IMR-90 (cell line): ENCODE measurements around the gene PGAP1. TPM values are rescaled to one million over a fixed set of nuclear protein-coding genes. Genes with fewer than 3 reads are reported as not detected.

ENCODE experiments used
- ATAC-seq: fragments of 200-7000 bp; cut with Tn5 transposase; 2 replicates; pipeline ENCODE4 v1.9.1; 2020; ENCODE audit warnings: low read depth, mild to moderate bottlenecking, moderate library complexity
- BruUV-seq: library from RNA; stranded (reverse); fragments of 400-500 nt; replicated peaks from 2 replicates; lab custom pipeline; 2021; lab: Mats Ljungman, UMichigan
- CTCF ChIA-PET: fragments of 300-600 bp; formaldehyde crosslinking; extraction: SDS; loops from one replicate; lab custom pipeline; 2021; ENCODE audit warnings: antibody characterized with exemption; lab: Yijun Ruan, JAX
- POLR2A ChIA-PET: fragments of 300-600 bp; sonication (Branson Sonifier 250); formaldehyde crosslinking; loops from one replicate; lab custom pipeline; 2022; ENCODE audit warnings: antibody characterized with exemption; ENCODE audit not compliant: unreplicated experiment; lab: Charles Lee
- DNase-seq: peaks from one replicate; pipeline ENCODE4 v3.0.0; 2013
- H2AFZ ChIP-seq: replicated peaks from 2 replicates; pipeline ENCODE3; 2013; ENCODE audit warnings: low read length, mild to moderate bottlenecking; ENCODE audit not compliant: poor library complexity
- H2AK5ac ChIP-seq: 2 replicates; pipeline ENCODE4 v1.6.1; 2013; ENCODE audit warnings: low read depth, low read length, inconsistent platforms
- H2AK9ac ChIP-seq: replicated peaks from 2 replicates; pipeline ENCODE3; 2013; ENCODE audit warnings: mild to moderate bottlenecking, low read depth, low read length, moderate library complexity; ENCODE audit not compliant: poor library complexity
- H2BK120ac ChIP-seq: 2 replicates; pipeline ENCODE4 v1.6.1; 2013; ENCODE audit warnings: low read depth, low read length, inconsistent platforms
- H2BK15ac ChIP-seq: 3 replicates; pipeline ENCODE4 v1.6.1; 2013; ENCODE audit warnings: low read depth, low read length, inconsistent platforms
- H2BK20ac ChIP-seq: 2 replicates; pipeline ENCODE4 v1.6.1; 2013; ENCODE audit warnings: low read depth, mild to moderate bottlenecking, inconsistent platforms, low read length, moderate library complexity
- H2BK5ac ChIP-seq: 2 replicates; pipeline ENCODE4 v1.6.1; 2013; ENCODE audit warnings: mild to moderate bottlenecking, low read depth, low read length, inconsistent platforms; ENCODE audit not compliant: poor library complexity, severe bottlenecking
- H3K14ac ChIP-seq: replicated peaks from 2 replicates; pipeline ENCODE4 v1.6.1; 2013; ENCODE audit warnings: low read depth, low read length, inconsistent platforms
- H3K18ac ChIP-seq: 2 replicates; pipeline ENCODE4 v1.6.1; 2013; ENCODE audit warnings: low read depth, low read length, control low read depth
- H3K23ac ChIP-seq: 2 replicates; pipeline ENCODE4 v1.6.1; 2013; ENCODE audit warnings: low read depth, low read length, inconsistent platforms
- H3K27ac ChIP-seq: 2 replicates; pipeline ENCODE4 v1.5.1; 2013; ENCODE audit warnings: mild to moderate bottlenecking, control low read depth, low read length; ENCODE audit not compliant: insufficient read depth
- H3K27me3 ChIP-seq: 2 replicates; pipeline ENCODE4 v1.6.1; 2013; ENCODE audit warnings: low read length; ENCODE audit not compliant: control insufficient read depth, insufficient read depth
- H3K36me3 ChIP-seq: 2 replicates; pipeline ENCODE4 v1.6.1; 2013; ENCODE audit warnings: low read length, mixed read lengths; ENCODE audit not compliant: control insufficient read depth, insufficient read depth
- H3K4ac ChIP-seq: 2 replicates; pipeline ENCODE4 v1.6.1; 2013; ENCODE audit warnings: low read depth, low read length, inconsistent platforms
- H3K4me1 ChIP-seq: 2 replicates; pipeline ENCODE4 v1.6.1; 2013; ENCODE audit warnings: low read length, mixed read lengths; ENCODE audit not compliant: control insufficient read depth, insufficient read depth
- H3K4me2 ChIP-seq: 2 replicates; pipeline ENCODE4 v1.6.1; 2013; ENCODE audit warnings: low read depth, mild to moderate bottlenecking, control low read depth, low read length, moderate library complexity
- H3K4me3 ChIP-seq: 2 replicates; pipeline ENCODE4 v1.5.1; 2013; ENCODE audit warnings: low read depth, mild to moderate bottlenecking, control low read depth, low read length, moderate library complexity; ENCODE audit not compliant: insufficient read depth
- H3K56ac ChIP-seq: 2 replicates; pipeline ENCODE4 v1.6.1; 2013; ENCODE audit warnings: low read length, inconsistent platforms; ENCODE audit not compliant: insufficient read depth; ENCODE audit errors: extremely low read depth
- H3K79me1 ChIP-seq, 2 experiments: 2 replicates each; pipeline ENCODE4 v1.6.1; 2013; ENCODE audit warnings: low read length in 2 of 2, inconsistent platforms in 1 of 2, low read depth in 1 of 2
- H3K9ac ChIP-seq: 2 replicates; pipeline ENCODE4 v1.6.1; 2013; ENCODE audit warnings: low read depth, low read length, control low read depth
- H3K9me1 ChIP-seq: 2 replicates; pipeline ENCODE4 v1.6.1; 2013; ENCODE audit warnings: low read length, inconsistent platforms; ENCODE audit not compliant: insufficient read depth
- H3K9me3 ChIP-seq: 2 replicates; pipeline ENCODE4 v1.6.1; 2013; ENCODE audit warnings: low read length; ENCODE audit not compliant: control insufficient read depth, insufficient read depth
- H4K20me1 ChIP-seq: 2 replicates; pipeline ENCODE4 v1.6.1; 2013; ENCODE audit warnings: low read length, inconsistent platforms; ENCODE audit not compliant: insufficient read depth
- H4K5ac ChIP-seq: 2 replicates; pipeline ENCODE4 v1.6.1; 2013; ENCODE audit warnings: mild to moderate bottlenecking, low read depth, low read length, control low read depth
- H4K8ac ChIP-seq, 2 experiments: 2 replicates each; pipeline ENCODE4 v1.6.1; 2013; ENCODE audit warnings: low read depth in 2 of 2, low read length in 2 of 2, control low read depth in 1 of 2, inconsistent platforms in 1 of 2
- H4K91ac ChIP-seq: 2 replicates; pipeline ENCODE4 v1.6.1; 2013; ENCODE audit warnings: low read depth, low read length, inconsistent platforms; ENCODE audit not compliant: insufficient read depth
- BHLHE40 ChIP-seq: fragments of 150-350 bp; IDR thresholded peaks from 2 replicates; pipeline ENCODE4 v1.6.1; 2016; ENCODE audit warnings: mild to moderate bottlenecking, low read depth, low read length
- CEBPB ChIP-seq: IDR thresholded peaks from 2 replicates; pipeline ENCODE4 v1.6.1; 2012; ENCODE audit warnings: low read depth, low read length, improper control_type of control experiment
- CHD1 ChIP-seq: IDR thresholded peaks from 2 replicates; pipeline ENCODE4 v1.6.1; 2012; ENCODE audit warnings: low read depth, low read length, improper control_type of control experiment
- ELK1 ChIP-seq: fragments of 150-350 bp; IDR thresholded peaks from 2 replicates; pipeline ENCODE4 v1.6.1; 2016; ENCODE audit warnings: low read depth, mild to moderate bottlenecking, low read length, moderate library complexity, borderline replicate concordance
- FOS ChIP-seq: fragments of 150-350 bp; IDR thresholded peaks from 2 replicates; pipeline ENCODE4 v1.6.1; 2016; ENCODE audit warnings: low read depth, low read length
- MXI1 ChIP-seq: IDR thresholded peaks from 2 replicates; pipeline ENCODE4 v1.6.1; 2012; ENCODE audit warnings: low read depth, mild to moderate bottlenecking, low read length, moderate library complexity, borderline replicate concordance
- NFE2L2 ChIP-seq: fragments of 150-350 bp; IDR thresholded peaks from 2 replicates; pipeline ENCODE4 v1.6.1; 2016; ENCODE audit warnings: low read depth, mild to moderate bottlenecking, low read length
- POLR2A ChIP-seq: IDR thresholded peaks from 2 replicates; pipeline ENCODE4 v1.6.1; 2012; ENCODE audit warnings: mild to moderate bottlenecking, low read depth, low read length
- RAD21 ChIP-seq: IDR thresholded peaks from 2 replicates; pipeline ENCODE4 v1.6.1; 2012; ENCODE audit warnings: low read length, improper control_type of control experiment
- RCOR1 ChIP-seq: IDR thresholded peaks from 2 replicates; pipeline ENCODE4 v1.6.1; 2012; ENCODE audit warnings: mild to moderate bottlenecking, low read length, improper control_type of control experiment; ENCODE audit not compliant: insufficient replicate concordance
- RFX5 ChIP-seq: IDR thresholded peaks from 2 replicates; pipeline ENCODE4 v1.8.0; 2012; ENCODE audit warnings: low read depth, mild to moderate bottlenecking, low read length, moderate library complexity
- SMC3 ChIP-seq: fragments of 150-350 bp; IDR thresholded peaks from 2 replicates; pipeline ENCODE4 v1.6.1; 2016; ENCODE audit warnings: low read depth, mild to moderate bottlenecking, antibody characterized with exemption, low read length, moderate library complexity
- USF2 ChIP-seq: fragments of 150-350 bp; IDR thresholded peaks from 2 replicates; pipeline ENCODE4 v1.6.1; 2017; ENCODE audit warnings: mild to moderate bottlenecking, antibody characterized with exemption, low read length, low read depth
- WGBS, 2 experiments: methylation state at CpG; one replicate each; pipeline versions ENCODE4 v1.1.5 to v1.1.7; 2013; ENCODE audit warnings: missing lambda C conversion rate in 2 of 2; ENCODE audit not compliant: insufficient read length in 1 of 2; ENCODE audit errors: extremely low coverage in 2 of 2; 5-methylcytosine and 5-hydroxymethylcytosine counted together
- dilution Hi-C: fragments of 300-500 bp; cut with HindIII; formaldehyde crosslinking; loops from one replicate; pipeline ENCODE4 v1.14.3; 2018; ENCODE audit warnings: low sequenced_read_pairs; ENCODE audit not compliant: unreplicated experiment
- in situ Hi-C: fragments of 300-500 bp; cut with MboI; formaldehyde crosslinking; loops from 3 replicates; pipeline ENCODE4 v1.14.3; 2019; ENCODE audit warnings: low sequenced_read_pairs, inconsistent platforms, mixed read lengths
- intact Hi-C: fragments of 100-400 bp; cut with micrococcal nuclease; formaldehyde crosslinking; loops from 2 replicates; pipeline ENCODE4 v1.10.0; 2022
- polyA plus RNA-seq, 3 experiments: library from polyadenylated mRNA; depleted of rRNA; stranded (reverse); fragments of >200 nt; gene quantifications; 2 replicates each; pipeline ENCODE4 v1.2.3, GENCODE V29; 2012; ENCODE audit warnings: low replicate concordance in 1 of 3
- total RNA-seq: library from RNA; depleted of rRNA; stranded (reverse); fragments of >200 nt; gene quantifications from 2 replicates; pipeline ENCODE4 v1.2.3, GENCODE V29; 2012

The PGAP1 gene
- total and polyA plus RNA-seq, 2 of the 4 experiments (the other 2 are of a cell fraction): 1.9 to 5.7 TPM

GRCh38 chr2:196827356-196827755 lies 99.2 kb downstream of the PGAP1 start:
- intact Hi-C loops (no loop called here), dilution Hi-C loops (no loop called here), in situ Hi-C loops (no loop called here)
- Histone ChIP-seq H2AFZ (no peak overlapping the region), H3K18ac (no peak overlapping the region), H4K5ac (no peak overlapping the region), H2BK120ac (no peak overlapping the region), H3K56ac (no peak overlapping the region), H4K20me1 (no peaks in the 10 kb centered on the region), H3K9ac (no peak overlapping the region), H3K9me3 (no peaks in the 10 kb centered on the region), H3K4me2 (no peak overlapping the region), H2AK9ac (no peak overlapping the region), H3K4me3 (no peak overlapping the region), H2AK5ac (no peak overlapping the region), H4K8ac (no peak overlapping the region), H2BK20ac (no peak overlapping the region), H3K36me3 (no peaks in the 10 kb centered on the region), H3K4me1 (0 out of 2 replicates have a peak, but pooled peaks cover 3% of the 10 kb centered on the region), H2BK5ac (no peak overlapping the region), H3K23ac (no peak overlapping the region), H4K91ac (no peak overlapping the region), H3K27ac (no peak overlapping the region), H2BK15ac (no peak overlapping the region), H3K14ac (no peak overlapping the region), H3K4ac (no peak overlapping the region), H3K27me3 (no peaks in the 10 kb centered on the region), H3K79me1 (no peaks in the 10 kb centered on the region), H3K9me1 (no peaks in the 10 kb centered on the region)
- ATAC-seq (no peak), DNase-seq (no peak)
- TF ChIP-seq CHD1: no peak
- TF ChIP-seq SMC3: no peak
- TF ChIP-seq FOS: no peak
- TF ChIP-seq BHLHE40: no peak
- no peak for TF ChIP-seq MXI1
- TF ChIP-seq RFX5: no peak
- no peak for TF ChIP-seq USF2
- no peak for TF ChIP-seq POLR2A
- TF ChIP-seq CEBPB: no peak
- no peak for TF ChIP-seq NFE2L2
- TF ChIP-seq RCOR1: no peak
- TF ChIP-seq ELK1: no peak
- no peak for TF ChIP-seq RAD21
- POLR2A ChIA-PET: no interaction called here
- no TSS peak for BruUV-seq
- WGBS, 2 experiments: no CpG with 5 or more reads among the region's 2 CpGs
- CTCF ChIA-PET: no interaction called here
